M059J (cell line): Measurements from ENCODE around the gene FNDC7. TPM values are rescaled to one million over a fixed set of nuclear protein-coding genes. Genes with fewer than 3 reads are reported as not detected.
"Not testable (repeated sequence)": the region's sequence is repeated elsewhere in the genome, so short reads cannot be mapped to it uniquely, and the experiment has no call there.

Experiments used
- DNase-seq: peaks from one replicate; pipeline ENCODE4 v3.0.0-alpha.2; 2012; ENCODE audit warnings: low read depth
- total RNA-seq: library from RNA; depleted of rRNA; stranded (reverse); fragments of >200 nt; shearing (Covaris generic); gene quantifications from 2 replicates; pipeline ENCODE4 v1.2.3, GENCODE V29; 2014

The FNDC7 gene
- total RNA-seq, 1 experiment from 2014 or later: not detected

DNA sequence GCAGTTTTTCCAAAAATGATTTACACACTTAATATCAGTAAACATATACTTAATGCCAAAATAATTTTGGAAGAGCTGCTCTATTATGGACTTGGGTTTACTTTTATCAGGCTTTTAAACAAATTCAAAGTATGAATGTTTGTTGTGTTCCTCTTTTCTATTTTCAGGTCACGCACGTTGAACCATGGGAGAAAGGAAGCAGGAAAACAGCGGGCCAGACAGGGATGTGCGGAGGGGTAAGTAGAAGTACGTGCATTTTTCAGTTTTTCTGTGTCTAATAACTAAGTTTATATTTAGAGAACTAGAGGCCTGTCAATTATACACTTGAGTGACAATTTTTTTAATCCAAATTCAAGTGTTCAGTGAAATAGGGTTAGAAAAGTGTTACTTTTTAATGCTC, 17.2 kb upstream of the FNDC7 start:
- no peak for DNase-seq

DNA sequence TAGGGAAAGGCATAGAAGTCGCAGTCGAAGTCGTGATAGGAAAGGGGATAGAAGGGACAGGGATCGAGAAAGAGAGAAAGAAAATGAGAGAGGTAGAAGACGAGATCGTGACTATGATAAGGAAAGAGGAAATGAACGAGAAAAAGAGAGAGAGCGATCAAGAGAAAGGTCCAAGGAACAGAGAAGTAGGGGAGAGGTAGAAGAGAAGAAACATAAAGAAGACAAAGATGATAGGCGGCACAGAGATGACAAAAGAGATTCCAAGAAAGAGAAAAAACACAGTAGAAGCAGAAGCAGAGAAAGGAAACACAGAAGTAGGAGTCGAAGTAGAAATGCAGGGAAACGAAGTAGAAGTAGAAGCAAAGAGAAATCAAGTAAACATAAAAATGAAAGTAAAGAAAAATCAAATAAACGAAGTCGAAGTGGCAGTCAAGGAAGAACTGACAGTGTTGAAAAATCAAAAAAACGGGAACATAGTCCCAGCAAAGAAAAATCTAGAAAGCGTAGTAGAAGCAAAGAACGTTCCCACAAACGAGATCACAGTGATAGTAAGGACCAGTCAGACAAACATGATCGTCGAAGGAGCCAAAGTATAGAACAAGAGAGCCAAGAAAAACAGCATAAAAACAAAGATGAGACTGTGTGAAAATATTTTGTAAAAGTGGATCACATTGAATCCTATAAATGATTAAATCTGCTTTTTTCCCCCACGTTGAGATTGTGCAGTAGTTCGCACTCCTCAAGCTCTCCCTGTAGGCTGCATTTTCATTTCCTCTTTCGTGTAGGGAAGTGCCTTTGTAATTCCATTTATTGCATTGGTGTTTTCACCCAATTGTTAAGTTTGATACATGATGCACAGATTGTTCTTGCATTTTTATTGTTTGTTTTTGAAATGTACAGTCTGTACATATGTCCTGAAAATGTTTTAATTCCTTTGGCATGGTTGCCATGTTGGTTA, 13.1 kb upstream of the FNDC7 start:
- DNase-seq: no peak

GRCh38 chr1:108701176-108701849, 11.4 kb upstream of the FNDC7 start:
- DNase-seq: no peak

- DNase-seq: not testable (repeated sequence)
Measured at GRCh38 chr1:108702109-108702508, 10.6 kb upstream of the FNDC7 start.

GRCh38 chr1:108703939-108704338, 8.8 kb upstream of the FNDC7 start:
- no peak for DNase-seq

- peak; percentile 75 for DNase-seq
Measured at GRCh38 chr1:108704496-108704895, 8.2 kb upstream of the FNDC7 start.

- no peak for DNase-seq
Measured at GRCh38 chr1:108706643-108707042, 6.1 kb upstream of the FNDC7 start.

- DNase-seq: peak; percentile 22
Measured at GRCh38 chr1:108708691-108709660, 3.7 kb upstream of the FNDC7 start.

DNA sequence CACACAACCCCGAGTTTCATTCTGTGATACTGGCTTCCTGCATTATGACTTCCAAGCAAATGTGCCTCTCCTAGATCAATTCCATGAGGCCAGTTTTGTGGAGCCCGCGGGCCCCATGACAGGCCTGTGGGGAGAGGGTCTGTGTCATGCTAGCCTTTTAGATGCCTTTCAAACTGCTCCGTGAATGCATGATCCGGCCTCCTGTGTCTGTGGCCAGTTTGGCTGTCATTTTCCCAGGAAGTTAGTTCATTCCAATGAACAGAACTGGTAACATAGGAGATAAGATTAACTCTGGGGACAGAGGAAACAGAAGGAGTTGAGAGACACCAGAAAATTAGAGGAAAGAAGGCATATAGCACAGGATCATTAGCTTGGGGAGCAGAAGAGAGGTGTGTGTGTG, 3.2 kb downstream of the FNDC7 start:
- no peak for DNase-seq

DNA sequence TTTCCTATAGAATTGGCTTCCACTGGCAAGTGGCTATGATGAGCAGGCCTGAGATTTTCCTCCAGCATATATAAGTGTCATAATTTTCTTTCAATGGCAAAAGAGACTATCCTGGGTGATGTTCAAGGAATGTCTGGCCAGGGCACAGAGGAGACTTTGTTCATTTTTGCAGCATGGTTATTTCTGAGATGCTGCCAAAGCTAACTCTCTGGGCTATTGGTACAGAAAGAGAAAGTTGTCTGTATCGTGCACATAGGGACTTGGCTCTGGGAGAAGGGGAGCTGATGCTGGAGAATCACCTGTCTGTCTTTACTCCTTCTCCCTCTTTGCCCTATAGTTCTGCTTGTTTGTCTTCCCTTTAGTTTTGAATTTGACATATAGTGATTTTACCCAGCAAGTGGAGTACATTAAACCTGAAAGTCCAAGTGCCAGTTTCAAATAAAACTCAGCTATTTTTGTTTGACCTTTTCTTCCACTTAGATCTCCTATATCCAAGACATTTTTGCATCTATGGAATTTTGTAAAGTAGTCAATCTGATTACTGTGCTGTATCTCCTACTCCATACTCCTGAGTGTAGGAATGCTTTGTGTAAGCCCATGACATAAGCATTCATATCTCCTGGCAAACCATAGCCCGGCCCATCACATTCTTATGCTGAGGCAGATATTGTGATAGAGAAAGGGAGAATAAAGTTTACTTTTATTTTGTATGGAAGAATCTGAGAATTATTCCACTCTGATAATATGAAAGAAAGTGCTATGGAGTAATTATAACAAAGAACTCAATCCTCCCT, 3.9 kb downstream of the FNDC7 start:
- no peak for DNase-seq

- DNase-seq: no peak
Measured at GRCh38 chr1:108717774-108718316, 5.1 kb downstream of the FNDC7 start.

GRCh38 chr1:108718927-108719655, 6.4 kb downstream of the FNDC7 start:
- DNase-seq: no peak

- DNase-seq: peak; percentile 90
Measured at GRCh38 chr1:108719656-108720435, 7.1 kb downstream of the FNDC7 start.

GRCh38 chr1:108722292-108722691, 9.6 kb downstream of the FNDC7 start:
- DNase-seq: peak; percentile 42

DNA sequence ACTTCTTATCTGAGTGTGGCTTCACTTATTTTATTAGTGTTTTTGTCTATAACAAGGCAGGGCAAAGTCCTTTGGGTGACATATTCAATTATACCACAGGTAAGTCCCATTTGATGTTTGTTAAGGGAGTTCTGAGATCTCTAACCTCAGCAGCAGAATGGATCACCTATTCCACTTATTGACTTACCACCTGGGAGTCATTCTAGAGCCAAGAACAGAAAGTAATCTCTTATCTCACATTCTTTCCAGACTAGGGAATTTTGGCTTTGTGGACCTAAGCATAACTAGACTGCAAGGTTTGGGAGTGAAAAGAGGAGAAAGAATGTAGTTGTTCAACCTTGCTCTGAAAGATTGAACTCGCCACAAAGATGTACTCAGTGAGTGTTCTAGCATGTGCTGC, 13.2 kb downstream of the FNDC7 start:
- no peak for DNase-seq

- DNase-seq: no peak
Measured at GRCh38 chr1:108728327-108728923, 15.7 kb downstream of the FNDC7 start.

- DNase-seq: no peak
Measured at GRCh38 chr1:108729481-108729880, 16.8 kb downstream of the FNDC7 start.

- DNase-seq: no peak
Measured at GRCh38 chr1:108732398-108732797, 19.7 kb downstream of the FNDC7 start.
